ENCODE data around the gene SKP1. TPM values are rescaled to one million over a fixed set of nuclear protein-coding genes. Genes with fewer than 3 reads are reported as not detected.

Gene SKP1
- total RNA-seq, 1 experiment from 2014 or later: 245 TPM

DNA sequence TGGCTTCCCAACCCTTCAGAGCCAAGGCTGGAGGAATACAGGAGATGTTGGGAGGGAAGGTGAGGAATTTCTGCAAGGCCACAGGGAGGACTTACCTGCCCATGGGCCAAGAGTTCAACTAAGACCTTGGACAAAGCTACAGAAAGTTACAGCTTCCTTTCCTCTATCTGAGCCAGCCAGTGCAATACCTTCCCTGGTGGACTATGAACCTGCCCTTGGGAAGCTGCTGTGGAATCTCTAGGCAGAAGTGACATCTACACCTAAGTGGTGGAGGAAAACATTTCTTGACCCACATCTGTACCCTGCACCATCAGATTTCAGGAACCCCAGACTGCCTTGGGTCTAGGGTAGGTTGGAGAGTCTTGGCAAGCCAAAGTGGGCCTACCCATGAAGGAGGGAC, 6.7 kb upstream of the SKP1 start (continued):
- TF ChIP-seq, protein P1, sequence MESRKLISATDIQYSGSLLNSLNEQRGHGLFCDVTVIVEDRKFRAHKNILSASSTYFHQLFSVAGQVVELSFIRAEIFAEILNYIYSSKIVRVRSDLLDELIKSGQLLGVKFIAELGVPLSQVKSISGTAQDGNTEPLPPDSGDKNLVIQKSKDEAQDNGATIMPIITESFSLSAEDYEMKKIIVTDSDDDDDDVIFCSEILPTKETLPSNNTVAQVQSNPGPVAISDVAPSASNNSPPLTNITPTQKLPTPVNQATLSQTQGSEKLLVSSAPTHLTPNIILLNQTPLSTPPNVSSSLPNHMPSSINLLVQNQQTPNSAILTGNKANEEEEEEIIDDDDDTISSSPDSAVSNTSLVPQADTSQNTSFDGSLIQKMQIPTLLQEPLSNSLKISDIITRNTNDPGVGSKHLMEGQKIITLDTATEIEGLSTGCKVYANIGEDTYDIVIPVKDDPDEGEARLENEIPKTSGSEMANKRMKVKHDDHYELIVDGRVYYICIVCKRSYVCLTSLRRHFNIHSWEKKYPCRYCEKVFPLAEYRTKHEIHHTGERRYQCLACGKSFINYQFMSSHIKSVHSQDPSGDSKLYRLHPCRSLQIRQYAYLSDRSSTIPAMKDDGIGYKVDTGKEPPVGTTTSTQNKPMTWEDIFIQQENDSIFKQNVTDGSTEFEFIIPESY (IDR thresholded peaks at IDR 0.05; ENCODE audit: extremely low read depth, insufficient replicate concordance, low read length): no peak
- TF ChIP-seq POLR2AphosphoS5 (IDR thresholded peaks at IDR 0.05; ENCODE audit: low read depth, low read length) (no peak), CEBPB (IDR thresholded peaks at IDR 0.05; ENCODE audit: low read depth) (no peak), FOSL1 (IDR thresholded peaks at IDR 0.05; ENCODE audit: low read depth) (no peak), ELF1 (IDR thresholded peaks at IDR 0.05; ENCODE audit: borderline replicate concordance, low read depth) (no peak)
- TF ChIP-seq, protein P2, sequence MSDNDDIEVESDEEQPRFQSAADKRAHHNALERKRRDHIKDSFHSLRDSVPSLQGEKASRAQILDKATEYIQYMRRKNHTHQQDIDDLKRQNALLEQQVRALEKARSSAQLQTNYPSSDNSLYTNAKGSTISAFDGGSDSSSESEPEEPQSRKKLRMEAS (IDR thresholded peaks at IDR 0.05): no peak
- TF ChIP-seq, protein P3, sequence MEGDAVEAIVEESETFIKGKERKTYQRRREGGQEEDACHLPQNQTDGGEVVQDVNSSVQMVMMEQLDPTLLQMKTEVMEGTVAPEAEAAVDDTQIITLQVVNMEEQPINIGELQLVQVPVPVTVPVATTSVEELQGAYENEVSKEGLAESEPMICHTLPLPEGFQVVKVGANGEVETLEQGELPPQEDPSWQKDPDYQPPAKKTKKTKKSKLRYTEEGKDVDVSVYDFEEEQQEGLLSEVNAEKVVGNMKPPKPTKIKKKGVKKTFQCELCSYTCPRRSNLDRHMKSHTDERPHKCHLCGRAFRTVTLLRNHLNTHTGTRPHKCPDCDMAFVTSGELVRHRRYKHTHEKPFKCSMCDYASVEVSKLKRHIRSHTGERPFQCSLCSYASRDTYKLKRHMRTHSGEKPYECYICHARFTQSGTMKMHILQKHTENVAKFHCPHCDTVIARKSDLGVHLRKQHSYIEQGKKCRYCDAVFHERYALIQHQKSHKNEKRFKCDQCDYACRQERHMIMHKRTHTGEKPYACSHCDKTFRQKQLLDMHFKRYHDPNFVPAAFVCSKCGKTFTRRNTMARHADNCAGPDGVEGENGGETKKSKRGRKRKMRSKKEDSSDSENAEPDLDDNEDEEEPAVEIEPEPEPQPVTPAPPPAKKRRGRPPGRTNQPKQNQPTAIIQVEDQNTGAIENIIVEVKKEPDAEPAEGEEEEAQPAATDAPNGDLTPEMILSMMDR (IDR thresholded peaks at IDR 0.05 in 2 of 3, conservative IDR thresholded peaks at IDR 0.05 in 1 of 3; ENCODE audit: borderline replicate concordance in 1 of 3, insufficient read depth in 1 of 3, low read depth in 2 of 3, low read length in 2 of 3): no peak

GRCh38 chr5:134178096-134178419, 1.3 kb upstream of the SKP1 start:
- Histone ChIP-seq H3K4me2 (ENCODE audit: low read length) (peak overlapping the region; percentile 100), H3K4me1 (ENCODE audit: control insufficient read depth in 1 of 2, insufficient read depth in 2 of 2, low read length in 2 of 2) (peaks cover 14 to 18% of the 10 kb centered on the region in 2 experiments), H3K9me3 (ENCODE audit: control insufficient read depth in 1 of 2, insufficient read depth in 1 of 2, low read depth in 1 of 2, low read length in 2 of 2) (no peaks in the 10 kb centered on the region), H3K4me3 (replicated peaks in 1 of 2; ENCODE audit: low read depth in 1 of 2, low read length in 2 of 2) (peak overlapping the region; percentile 78 to 84), H4K20me1 (ENCODE audit: insufficient read depth) (peaks cover 11% of the 10 kb centered on the region; the same call in 1 of the 2 replicates), H3K9ac (ENCODE audit: low read length) (peak overlapping the region; percentile 94), H3K27me3 (ENCODE audit: insufficient read depth, low read length) (no peaks in the 10 kb centered on the region), H3K36me3 (ENCODE audit: control insufficient read depth in 1 of 2, insufficient read depth in 2 of 2, low read length in 2 of 2) (peaks cover 4 to 5% of the 10 kb centered on the region in 2 experiments; a peak in 2 of 4 replicates), H3K27ac (ENCODE audit: low read depth, low read length) (peak overlapping the region; percentile 96), H2AFZ (ENCODE audit: low read depth, low read length, poor library complexity, severe bottlenecking) (no peak overlapping the region), H3K79me2 (ENCODE audit: insufficient read depth, low read length) (peaks cover 36% of the 10 kb centered on the region), H3K9me2 (ENCODE audit: insufficient read depth) (no peaks in the 10 kb centered on the region)
- DNase-seq (ENCODE audit: low read depth, low spot score) (no peak), ATAC-seq (no peak)
- intact Hi-C loops (cut with micrococcal nuclease): no loop called here
- TF ChIP-seq FOSL1 (IDR thresholded peaks at IDR 0.05; ENCODE audit: low read depth) (no peak), EGR1 (IDR thresholded peaks at IDR 0.05; ENCODE audit: low read depth) (no peak), CEBPB (IDR thresholded peaks at IDR 0.05; ENCODE audit: low read depth) (no peak), JUND (IDR thresholded peaks at IDR 0.05) (no peak), EZH2 (IDR thresholded peaks at IDR 0.05) (no peak), SP1 (IDR thresholded peaks at IDR 0.05; ENCODE audit: low read depth) (no peak), TCF7L2 (IDR thresholded peaks at IDR 0.05; ENCODE audit: borderline replicate concordance, extremely low read depth, insufficient read depth, insufficient read length) (no peak), POLR2AphosphoS5 (IDR thresholded peaks at IDR 0.05; ENCODE audit: low read depth, low read length) (no peak), ZFX (IDR thresholded peaks at IDR 0.05) (no peak), ELF1 (IDR thresholded peaks at IDR 0.05; ENCODE audit: borderline replicate concordance, low read depth) (no peak), CBX3 (IDR thresholded peaks at IDR 0.05; ENCODE audit: low read depth) (no peak), SRF (IDR thresholded peaks at IDR 0.05; ENCODE audit: low read depth) (no peak)
- TF ChIP-seq, protein P3 (IDR thresholded peaks at IDR 0.05 in 2 of 3, conservative IDR thresholded peaks at IDR 0.05 in 1 of 3; ENCODE audit: borderline replicate concordance in 1 of 3, insufficient read depth in 1 of 3, low read depth in 2 of 3, low read length in 2 of 3): no peak
- TF ChIP-seq, protein P4, sequence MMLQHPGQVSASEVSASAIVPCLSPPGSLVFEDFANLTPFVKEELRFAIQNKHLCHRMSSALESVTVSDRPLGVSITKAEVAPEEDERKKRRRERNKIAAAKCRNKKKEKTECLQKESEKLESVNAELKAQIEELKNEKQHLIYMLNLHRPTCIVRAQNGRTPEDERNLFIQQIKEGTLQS (IDR thresholded peaks at IDR 0.05): no peak
- BruUV-seq (replicated peaks): no TSS peak
- ChIA-PET RAD21 (ENCODE audit: low non-redundant PET in 1 of 2, low total read pairs in 2 of 2, uncharacterized antibody in 2 of 2, unreplicated experiment in 2 of 2) (no interaction called here), POLR2A (interaction anchor here (1.1 to 2.4 kb wide), 5 partner anchors 9 to 194 kb away, joined by 3 to 10 read pairs (median 5); partner anchors contain the start of gene UBE2B), CTCF (interaction anchor here (1.3 to 1.4 kb wide), 2 partner anchors 111 to 138 kb away, joined by 5 to 6 read pairs; no protein-coding TSS in a partner anchor)
